Bronchial epithelial cell (primary cell): Measurements from ENCODE around the gene ETV3. TPM values are rescaled to one million over a fixed set of nuclear protein-coding genes. Genes with fewer than 3 reads are reported as not detected.

Experiments
- DNase-seq: peaks from one replicate; pipeline ENCODE4 v3.0.0-alpha.2; 2010; ENCODE audit warnings: low read depth
- FAIRE-seq: peaks from 2 replicates; lab custom pipeline; 2011; peaks lifted over from hg19 to GRCh38; lab: Jason Lieb, UNC
- H3K27me3 ChIP-seq: 2 replicates; pipeline ENCODE4 v1.5.1; 2011; ENCODE audit warnings: low read length; ENCODE audit not compliant: control insufficient read depth, insufficient read depth
- H3K36me3 ChIP-seq: 2 replicates; pipeline ENCODE4 v1.5.1; 2011; ENCODE audit warnings: low read length; ENCODE audit not compliant: control insufficient read depth, insufficient read depth
- H3K4me3 ChIP-seq: 2 replicates; pipeline ENCODE4 v1.5.1; 2011; ENCODE audit warnings: mild to moderate bottlenecking, low read depth, low read length, control low read depth
- CTCF ChIP-seq: IDR thresholded peaks from 2 replicates; pipeline ENCODE4 v1.5.1; 2011; ENCODE audit warnings: mild to moderate bottlenecking, moderate library complexity, low read length, control low read depth, inconsistent platforms; ENCODE audit not compliant: insufficient read depth, severe bottlenecking
- total RNA-seq: library from RNA; depleted of rRNA; stranded (reverse); fragments of >200 nt; gene quantifications from 2 replicates; pipeline ENCODE4 v1.2.1, GENCODE V29; 2014

ETV3 gene
- total RNA-seq, 1 donor from 2014 or later, result 17.1 TPM

- Histone ChIP-seq H3K4me3 (no peak overlapping the region), H3K36me3 (no peaks in the 10 kb centered on the region), H3K27me3 (no peaks in the 10 kb centered on the region)
- no peak for FAIRE-seq
- no peak for TF ChIP-seq CTCF
- DNase-seq, result no peak
Observed at GRCh38 chr1:157096881-157097280, 41.3 kb downstream of the ETV3 start.

DNA sequence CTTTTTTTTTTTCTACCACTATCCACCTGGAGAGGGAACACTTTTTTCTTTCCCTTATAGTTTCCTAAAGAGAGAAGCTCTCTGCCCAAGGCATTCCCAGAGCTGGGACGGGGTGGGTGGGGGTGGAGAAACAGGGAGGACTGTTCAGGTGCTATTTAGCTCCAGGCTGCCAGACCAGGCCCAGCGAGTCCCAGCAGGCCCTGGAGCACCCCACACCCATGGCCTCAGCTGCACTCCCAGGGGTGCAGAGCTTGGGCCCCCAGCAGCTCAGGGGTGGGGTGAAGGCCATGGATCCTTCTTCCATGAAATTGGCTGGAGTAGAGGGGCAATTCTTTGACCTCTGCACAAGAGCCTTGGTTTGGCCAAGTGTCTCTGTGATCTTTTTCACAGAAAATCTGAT lies 42.6 kb downstream of the ETV3 start:
- H3K27me3 ChIP-seq, result peaks cover 1% of the 10 kb centered on the region
- no peaks in the 10 kb centered on the region for H3K36me3 ChIP-seq
- FAIRE-seq (no peak), DNase-seq (no peak)
- H3K4me3 ChIP-seq, result no peak overlapping the region
- no peak for TF ChIP-seq CTCF

- peaks cover 1% of the 10 kb centered on the region for H3K27me3 ChIP-seq
- H3K4me3 ChIP-seq, result no peak overlapping the region
- H3K36me3 ChIP-seq, result no peaks in the 10 kb centered on the region
- FAIRE-seq (no peak), DNase-seq (no peak)
- TF ChIP-seq CTCF, result no peak
Observed at GRCh38 chr1:157095091-157095490, 43.1 kb downstream of the ETV3 start.

DNA sequence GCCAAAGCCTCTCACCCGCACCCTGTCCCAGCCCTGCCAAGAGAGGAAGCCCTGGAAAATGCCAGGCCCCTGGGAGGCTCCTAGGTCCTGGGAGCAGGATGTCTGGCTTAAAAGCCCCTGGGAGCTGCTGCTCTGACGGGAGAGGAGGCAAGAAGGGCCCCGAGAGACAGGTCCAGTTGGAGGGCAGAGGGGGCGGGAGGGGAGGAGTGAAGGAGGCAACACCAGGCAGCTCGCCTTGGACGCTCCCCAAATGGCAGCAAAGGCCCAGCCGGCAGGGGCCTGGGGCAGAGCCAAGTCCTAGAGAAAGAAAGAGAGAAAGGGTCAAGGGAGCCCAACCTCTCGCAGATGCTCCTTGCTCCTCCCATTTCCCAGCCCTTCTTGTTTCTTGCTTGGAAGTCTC lies 45.4 kb downstream of the ETV3 start:
- FAIRE-seq (no peak), DNase-seq (no peak)
- Histone ChIP-seq H3K27me3 (peaks cover 1% of the 10 kb centered on the region), H3K36me3 (no peaks in the 10 kb centered on the region), H3K4me3 (no peak overlapping the region)
- TF ChIP-seq CTCF, result no peak

DNA sequence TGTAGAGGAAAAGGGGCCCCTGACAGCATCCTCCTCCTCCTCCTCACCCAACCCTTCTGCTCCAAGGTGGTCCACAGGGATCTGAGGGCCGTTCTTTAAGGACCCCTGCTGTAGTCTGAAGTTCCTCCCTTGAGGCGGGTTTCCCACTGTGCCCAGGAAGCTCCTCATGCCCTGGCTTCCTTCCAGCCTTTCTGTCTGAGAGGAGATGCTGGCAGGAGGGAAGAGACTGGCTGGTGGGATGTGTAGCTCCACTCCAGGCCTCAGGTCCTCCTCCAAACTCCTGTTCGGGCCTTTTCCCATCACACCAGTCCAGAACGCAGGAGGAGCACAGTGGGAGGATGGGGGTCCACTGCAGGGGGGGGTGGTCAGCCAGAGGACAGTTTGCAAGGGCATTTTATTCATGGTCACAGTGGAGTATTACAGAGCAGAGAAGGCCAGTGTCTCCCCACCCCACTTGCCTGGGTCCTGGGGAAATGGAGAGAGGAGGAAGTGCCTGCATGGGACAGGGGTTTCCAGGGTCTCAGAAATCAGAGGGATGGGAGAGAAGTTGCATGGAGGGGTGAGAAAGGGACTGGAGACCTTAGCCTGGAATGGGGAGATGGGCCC lies 46.4 kb downstream of the ETV3 start:
- no peak overlapping the region for H3K4me3 ChIP-seq
- FAIRE-seq (no peak), DNase-seq (no peak)
- TF ChIP-seq CTCF, result no peak
- H3K36me3 ChIP-seq, result no peaks in the 10 kb centered on the region
- H3K27me3 ChIP-seq, result peaks cover 1% of the 10 kb centered on the region

DNA sequence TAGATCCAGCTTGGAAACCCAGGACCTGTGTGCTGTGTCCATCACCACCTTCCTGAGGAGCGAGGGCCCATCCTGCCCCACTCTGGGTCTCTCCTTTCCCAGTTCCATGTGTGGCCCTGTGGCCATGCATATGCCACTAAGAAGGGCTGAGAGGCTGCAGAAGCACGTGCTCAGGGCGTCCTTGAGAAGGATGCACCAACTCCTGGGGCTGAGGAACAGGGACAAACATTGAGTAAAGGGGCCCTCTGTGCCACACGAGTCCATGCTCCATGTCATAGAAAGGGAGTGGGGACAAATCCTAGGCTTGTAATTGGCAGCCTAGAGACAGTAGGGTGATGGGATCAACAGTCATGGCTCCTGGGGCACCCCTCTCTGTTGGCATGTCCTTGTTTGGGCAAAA lies 47.0 kb downstream of the ETV3 start:
- no peak overlapping the region for H3K4me3 ChIP-seq
- TF ChIP-seq CTCF, result no peak
- peaks cover 1% of the 10 kb centered on the region for H3K27me3 ChIP-seq
- H3K36me3 ChIP-seq, result no peaks in the 10 kb centered on the region
- FAIRE-seq (no peak), DNase-seq (no peak)
